Hepatocyte (in vitro differentiated cells): ENCODE measurements around the gene NDST3. TPM values are rescaled to one million over a fixed set of nuclear protein-coding genes. Genes with fewer than 3 reads are reported as not detected.

Experiments used
- DNase-seq: peaks from one replicate; pipeline ENCODE4 v3.0.0-alpha.2; 2016; ENCODE audit warnings: low spot score
- H2AFZ ChIP-seq: fragments of 200-600 bp; sonication (generic); 2 replicates; pipeline ENCODE4 v1.6.0; 2016; ENCODE audit warnings: antibody characterized with exemption, mild to moderate bottlenecking
- H3K27ac ChIP-seq: fragments of 200-600 bp; sonication (generic); 2 replicates; pipeline ENCODE4 v1.5.1; 2016; ENCODE audit warnings: mild to moderate bottlenecking
- H3K27me3 ChIP-seq: fragments of 200-600 bp; sonication (generic); 2 replicates; pipeline ENCODE4 v1.6.1; 2016
- H3K36me3 ChIP-seq: fragments of 200-600 bp; sonication (generic); replicated peaks from 2 replicates; pipeline ENCODE4 v1.5.1; 2016; ENCODE audit warnings: low read depth; ENCODE audit not compliant: insufficient read depth
- H3K4me1 ChIP-seq: fragments of 200-600 bp; sonication (generic); 2 replicates; pipeline ENCODE4 v1.5.1; 2016; ENCODE audit warnings: mild to moderate bottlenecking, moderate library complexity; ENCODE audit not compliant: insufficient read depth
- H3K4me2 ChIP-seq: fragments of 200-600 bp; sonication (generic); 2 replicates; pipeline ENCODE4 v1.6.0; 2016
- H3K4me3 ChIP-seq: fragments of 200-600 bp; sonication (generic); 2 replicates; pipeline ENCODE4 v1.5.1; 2016; ENCODE audit warnings: mild to moderate bottlenecking
- H3K79me2 ChIP-seq: fragments of 200-600 bp; sonication (generic); 2 replicates; pipeline ENCODE4 v1.6.0; 2017; ENCODE audit warnings: mild to moderate bottlenecking
- H3K9me2 ChIP-seq: fragments of 200-600 bp; sonication (generic); replicated peaks from 2 replicates; pipeline ENCODE4 v1.6.0; 2017; ENCODE audit warnings: mild to moderate bottlenecking; ENCODE audit not compliant: insufficient read depth
- H3K9me3 ChIP-seq: fragments of 200-600 bp; sonication (generic); 2 replicates; pipeline ENCODE4 v1.5.1; 2016; ENCODE audit warnings: low read depth, mild to moderate bottlenecking
- H4K20me1 ChIP-seq: fragments of 200-600 bp; sonication (generic); 2 replicates; pipeline ENCODE4 v1.6.0; 2016; ENCODE audit warnings: mild to moderate bottlenecking; ENCODE audit not compliant: insufficient read depth, poor library complexity, severe bottlenecking
- EZH2 ChIP-seq: fragments of 200-600 bp; sonication (generic); IDR thresholded peaks from 2 replicates; pipeline ENCODE4 v1.6.1; 2016; ENCODE audit warnings: antibody characterized with exemption, mild to moderate bottlenecking, borderline replicate concordance
- EZH2phosphoT487 ChIP-seq: fragments of 200-600 bp; sonication (generic); IDR thresholded peaks from one replicate; pipeline ENCODE4 v1.6.1; 2018; ENCODE audit warnings: antibody characterized with exemption, mild to moderate bottlenecking, low read depth, moderate library complexity; ENCODE audit not compliant: unreplicated experiment, severe bottlenecking
- WGBS: methylation state at CpG from one replicate; pipeline ENCODE4 v1.1.6; 2016; ENCODE audit warnings: low lambda C conversion rate; ENCODE audit errors: missing lambda C conversion rate; 5-methylcytosine and 5-hydroxymethylcytosine counted together
- polyA plus RNA-seq: library from polyadenylated mRNA; unstranded; fragments of >200 nt; fragmentation: Nextera tagmentation; extraction: Ambion mirVana; gene quantifications from 2 replicates; pipeline ENCODE4 v1.2.1, GENCODE V29; 2016
- total RNA-seq: library from RNA; depleted of rRNA; stranded (reverse); fragments of >200 nt; gene quantifications from 2 replicates; pipeline ENCODE4 v1.2.3, GENCODE V29; 2014
- TF ChIP-seq, protein P1 (sequence below): fragments of 200-600 bp; sonication (generic); IDR thresholded peaks from 2 replicates; pipeline ENCODE4 v1.5.1; 2016; ENCODE audit warnings: antibody characterized with exemption, mild to moderate bottlenecking; ENCODE audit not compliant: poor library complexity

Gene NDST3
- total and polyA plus RNA-seq, 2 experiments from 2014 or later = 1.3 to 1.6 TPM

DNA sequence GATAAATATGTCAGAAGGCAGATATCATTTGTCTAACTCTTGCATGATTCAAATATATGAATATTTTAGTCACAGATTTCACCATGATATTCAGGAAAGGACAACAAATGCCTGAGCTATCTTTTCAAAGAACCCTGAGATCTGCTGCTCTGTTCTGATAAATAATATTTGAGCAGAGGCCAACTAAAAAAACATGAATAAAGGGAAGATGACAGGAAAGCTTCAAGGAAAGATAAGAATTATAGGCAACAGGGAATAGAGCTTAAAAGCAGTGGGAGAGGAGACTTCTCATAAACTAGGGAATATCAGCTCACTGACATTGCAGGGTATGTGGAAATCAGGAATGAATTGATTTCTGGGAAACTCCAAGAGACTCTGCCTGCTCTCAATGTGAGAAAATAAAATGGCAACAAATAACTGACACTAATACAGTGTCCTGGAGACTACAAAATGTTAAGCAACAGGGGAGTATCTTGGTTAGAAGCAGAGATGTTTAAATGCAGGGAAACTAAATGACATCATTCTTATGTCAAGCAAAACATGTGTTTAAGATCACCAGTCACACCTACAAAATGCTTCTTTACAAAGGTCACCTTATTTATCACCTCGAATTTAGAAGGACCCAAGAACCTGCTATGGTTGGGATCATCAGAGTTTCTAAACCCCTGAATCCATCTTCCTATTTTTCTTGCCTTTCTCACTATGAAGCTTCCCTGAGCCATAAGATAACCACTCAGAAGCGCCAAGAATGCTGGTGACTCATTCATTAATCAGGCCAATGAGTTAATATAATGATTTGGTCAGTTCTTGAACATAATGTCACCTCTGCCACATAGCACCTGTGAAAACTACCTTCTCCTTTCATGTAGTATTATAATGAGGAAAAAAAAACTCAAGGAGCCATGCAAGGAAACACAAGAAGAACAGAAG is 78.1 kb downstream of the NDST3 start:
- H3K9me2 ChIP-seq = no peaks in the 10 kb centered on the region
- H3K79me2 ChIP-seq = no peaks in the 10 kb centered on the region
- H3K4me3 ChIP-seq = no peak overlapping the region
- no peak overlapping the region for H2AFZ ChIP-seq
- WGBS = 65% methylated on average over 2 of the region's 2 CpGs
- H3K27ac ChIP-seq = no peak overlapping the region
- H4K20me1 ChIP-seq = no peaks in the 10 kb centered on the region
- no peak overlapping the region for H3K4me2 ChIP-seq
- no peak for DNase-seq
- no peaks in the 10 kb centered on the region for H3K27me3 ChIP-seq
- no peaks in the 10 kb centered on the region for H3K9me3 ChIP-seq
- H3K36me3 ChIP-seq = no peaks in the 10 kb centered on the region
- H3K4me1 ChIP-seq = no peaks in the 10 kb centered on the region
- TF ChIP-seq, protein P1, sequence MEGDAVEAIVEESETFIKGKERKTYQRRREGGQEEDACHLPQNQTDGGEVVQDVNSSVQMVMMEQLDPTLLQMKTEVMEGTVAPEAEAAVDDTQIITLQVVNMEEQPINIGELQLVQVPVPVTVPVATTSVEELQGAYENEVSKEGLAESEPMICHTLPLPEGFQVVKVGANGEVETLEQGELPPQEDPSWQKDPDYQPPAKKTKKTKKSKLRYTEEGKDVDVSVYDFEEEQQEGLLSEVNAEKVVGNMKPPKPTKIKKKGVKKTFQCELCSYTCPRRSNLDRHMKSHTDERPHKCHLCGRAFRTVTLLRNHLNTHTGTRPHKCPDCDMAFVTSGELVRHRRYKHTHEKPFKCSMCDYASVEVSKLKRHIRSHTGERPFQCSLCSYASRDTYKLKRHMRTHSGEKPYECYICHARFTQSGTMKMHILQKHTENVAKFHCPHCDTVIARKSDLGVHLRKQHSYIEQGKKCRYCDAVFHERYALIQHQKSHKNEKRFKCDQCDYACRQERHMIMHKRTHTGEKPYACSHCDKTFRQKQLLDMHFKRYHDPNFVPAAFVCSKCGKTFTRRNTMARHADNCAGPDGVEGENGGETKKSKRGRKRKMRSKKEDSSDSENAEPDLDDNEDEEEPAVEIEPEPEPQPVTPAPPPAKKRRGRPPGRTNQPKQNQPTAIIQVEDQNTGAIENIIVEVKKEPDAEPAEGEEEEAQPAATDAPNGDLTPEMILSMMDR = no peak
- TF ChIP-seq EZH2 = no peak
- TF ChIP-seq EZH2phosphoT487 = no peak

DNA sequence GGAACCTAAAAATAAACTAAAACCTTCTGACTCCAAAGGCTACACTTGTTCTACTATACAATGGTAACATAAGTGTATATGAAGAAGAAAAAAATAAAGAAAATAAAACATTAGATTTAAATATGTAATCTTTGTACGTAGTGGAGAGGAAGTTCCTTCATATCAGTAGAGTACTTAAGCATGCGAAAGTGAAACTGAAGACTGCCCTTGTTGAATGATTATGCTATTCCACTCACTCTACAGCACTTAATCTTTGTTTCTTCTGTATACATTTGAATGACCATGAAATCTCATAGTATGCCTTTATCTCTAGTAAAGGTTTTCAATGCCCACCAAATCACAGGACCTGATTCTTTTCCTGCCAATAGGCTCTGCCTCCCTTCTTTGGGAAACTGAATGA is 78.9 kb downstream of the NDST3 start:
- Histone ChIP-seq H3K27me3 (no peaks in the 10 kb centered on the region), H3K4me2 (no peak overlapping the region), H3K4me3 (no peak overlapping the region), H4K20me1 (no peaks in the 10 kb centered on the region), H2AFZ (no peak overlapping the region), H3K27ac (no peak overlapping the region), H3K79me2 (no peaks in the 10 kb centered on the region), H3K4me1 (no peaks in the 10 kb centered on the region), H3K9me2 (no peaks in the 10 kb centered on the region), H3K9me3 (no peaks in the 10 kb centered on the region), H3K36me3 (no peaks in the 10 kb centered on the region)
- DNase-seq = no peak
- WGBS = 37% methylated on average over 2 of the region's 2 CpGs
- TF ChIP-seq EZH2phosphoT487 (no peak), EZH2 (no peak)
- TF ChIP-seq, protein P1 = no peak

DNA sequence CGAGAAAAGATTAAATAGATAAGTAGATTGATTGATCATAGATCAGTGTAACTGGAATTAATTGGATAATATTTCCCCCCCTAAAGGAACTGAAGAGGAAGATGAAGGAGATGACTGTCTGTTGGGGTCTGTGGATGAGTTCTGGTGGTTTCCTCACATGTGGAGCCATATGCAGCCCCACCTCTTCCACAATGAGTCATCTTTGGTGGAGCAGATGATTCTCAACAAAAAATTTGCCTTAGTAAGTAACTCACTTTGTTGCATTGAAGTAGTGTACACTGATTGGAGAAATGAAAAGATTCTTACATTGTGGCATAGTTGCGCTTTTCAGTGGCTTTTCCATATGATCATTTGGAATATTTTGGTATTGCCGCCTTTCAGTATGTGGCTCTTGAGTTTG is 80.4 kb downstream of the NDST3 start:
- Histone ChIP-seq H4K20me1 (no peaks in the 10 kb centered on the region), H3K4me3 (no peak overlapping the region), H3K9me2 (no peaks in the 10 kb centered on the region), H3K4me1 (no peaks in the 10 kb centered on the region), H3K27me3 (no peaks in the 10 kb centered on the region), H2AFZ (no peak overlapping the region), H3K36me3 (no peaks in the 10 kb centered on the region), H3K27ac (no peak overlapping the region), H3K9me3 (no peaks in the 10 kb centered on the region), H3K4me2 (no peak overlapping the region), H3K79me2 (no peaks in the 10 kb centered on the region)
- no peak for DNase-seq
- TF ChIP-seq EZH2 (no peak), EZH2phosphoT487 (no peak)
- TF ChIP-seq, protein P1 = no peak
- WGBS = 96% methylated on average over 3 of the region's 3 CpGs
